HG03025 (cell line): ENCODE results near the gene TMCC3.
A peak's percentile ranks its signal among the peaks of the same experiment; 100 is the strongest.
"Not testable (repeated sequence)": the region's sequence is repeated elsewhere in the genome, so short reads cannot be mapped to it uniquely, and the experiment has no call there.

Source experiments
- ATAC-seq: cut with Tn5 transposase; IDR thresholded peaks from one replicate; pipeline ENCODE4 v1.9.1; 2021; ENCODE audit warnings: mild to moderate bottlenecking, moderate library complexity; ENCODE audit not compliant: unreplicated experiment, low FRiP score

TMCC3 gene

DNA sequence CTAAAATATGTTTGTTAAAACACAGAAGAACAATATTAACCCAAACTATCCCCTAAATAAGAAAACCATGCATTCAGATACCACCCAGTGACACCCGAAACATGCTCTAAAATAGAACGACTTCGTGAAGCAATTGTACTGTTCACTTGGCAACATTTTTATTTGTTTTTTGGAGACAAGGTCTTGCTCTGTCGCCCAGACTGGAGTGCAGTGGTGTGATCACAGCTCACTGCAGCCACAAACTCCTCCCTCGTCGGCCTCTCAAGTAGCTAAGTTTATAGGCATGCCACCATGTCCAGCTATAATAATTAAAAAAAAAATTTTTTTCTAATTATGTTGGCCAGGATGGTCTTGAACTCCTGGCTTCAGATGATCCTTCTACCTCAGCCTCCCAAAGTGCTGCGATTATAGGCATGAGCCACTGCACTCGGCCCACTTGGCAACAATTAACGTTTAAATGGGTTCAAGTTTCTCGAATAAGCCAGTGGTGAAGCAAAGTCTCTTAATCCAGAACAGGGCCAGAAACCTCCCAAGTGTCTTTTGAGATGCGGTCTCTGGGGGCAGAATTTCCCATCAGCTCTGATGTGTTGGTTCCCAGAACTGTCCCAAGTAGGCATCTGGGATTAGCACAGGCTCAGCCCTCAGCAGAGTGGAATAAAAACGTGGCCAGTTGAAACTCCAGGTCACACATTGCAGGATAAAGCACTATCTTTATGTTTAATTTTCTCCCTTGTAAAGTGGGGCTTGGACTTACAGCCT is 74.5 kb downstream of the TMCC3 start:
- no peak for ATAC-seq

DNA sequence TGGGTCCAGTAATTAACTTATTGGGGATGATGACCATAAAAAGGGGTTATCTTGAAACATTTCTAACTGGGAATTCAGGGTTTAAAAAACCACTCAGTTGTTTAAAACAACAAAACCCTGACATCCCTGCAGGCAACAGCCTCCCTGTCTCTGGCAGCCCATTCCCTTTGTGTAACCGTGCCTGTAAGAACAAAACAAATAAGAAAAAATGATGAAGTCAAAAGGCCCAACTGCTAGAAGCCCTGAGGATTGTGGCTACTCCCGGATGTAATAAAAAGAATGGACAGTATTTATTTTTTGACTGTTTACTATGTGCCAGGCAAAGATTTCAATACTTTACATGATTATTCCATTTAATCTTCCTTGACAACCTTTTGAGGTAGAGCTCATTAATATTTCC is 75.3 kb downstream of the TMCC3 start:
- ATAC-seq = no peak

DNA sequence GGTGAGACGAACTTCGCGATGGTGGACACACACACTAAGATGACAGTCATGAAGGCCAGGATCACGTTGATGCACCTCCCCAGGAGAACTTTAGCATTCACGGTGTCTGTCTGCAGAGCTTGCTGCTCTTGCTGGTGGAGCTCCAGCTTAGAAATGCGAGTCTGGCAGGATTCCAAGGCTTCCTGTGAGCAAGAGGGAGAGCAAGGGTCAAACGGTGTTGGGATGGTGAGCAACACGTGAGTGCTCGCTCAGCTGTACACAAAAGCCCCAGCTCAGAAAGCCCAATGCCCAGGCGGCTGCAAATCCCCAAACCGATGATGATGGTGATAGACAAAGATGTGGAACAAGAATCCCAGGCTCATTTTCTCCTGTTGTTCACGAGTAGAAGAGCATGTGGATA is 78.8 kb downstream of the TMCC3 start:
- no peak for ATAC-seq

DNA sequence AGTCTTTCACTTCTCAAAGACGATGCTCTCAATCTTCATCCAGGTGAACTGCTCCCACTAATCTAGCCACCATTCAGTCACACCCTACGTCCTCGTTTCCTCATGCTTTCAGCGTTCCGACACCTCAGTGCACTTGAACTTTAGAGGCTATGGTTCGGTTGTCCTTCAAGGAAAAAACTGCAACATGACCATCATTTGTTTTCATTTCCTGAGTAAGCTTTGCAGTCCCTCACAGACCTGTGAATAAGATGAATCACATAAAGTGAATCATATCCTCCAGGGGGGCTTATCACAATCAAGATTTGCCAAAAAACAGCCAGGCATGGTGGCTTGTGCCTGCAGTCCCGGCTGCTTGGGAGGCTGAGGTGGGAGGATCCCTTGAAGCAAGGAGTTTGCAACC is 80.2 kb downstream of the TMCC3 start:
- ATAC-seq = no peak

- ATAC-seq = no peak
Measured at GRCh38 chr12:94567761-94568160, 82.6 kb downstream of the TMCC3 start.

DNA sequence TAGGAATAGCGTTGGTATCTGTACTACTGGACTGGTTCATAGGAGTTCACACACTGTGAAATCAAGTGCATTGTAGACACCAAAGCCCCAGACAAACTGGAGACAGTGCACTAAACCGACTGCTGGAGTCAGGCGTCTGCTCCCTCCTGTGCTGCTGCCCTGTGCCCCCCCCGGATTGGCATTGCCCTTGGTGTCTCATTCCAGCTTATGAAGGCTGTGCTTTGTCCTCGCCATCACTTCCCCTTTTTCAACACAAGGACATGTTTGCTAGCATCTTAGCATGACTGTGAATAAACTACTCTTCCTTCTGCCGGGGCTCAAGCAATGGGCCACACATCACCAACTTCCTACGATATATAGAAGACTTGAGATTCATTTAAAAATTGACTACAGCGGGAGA is 84.0 kb downstream of the TMCC3 start:
- no peak for ATAC-seq

DNA sequence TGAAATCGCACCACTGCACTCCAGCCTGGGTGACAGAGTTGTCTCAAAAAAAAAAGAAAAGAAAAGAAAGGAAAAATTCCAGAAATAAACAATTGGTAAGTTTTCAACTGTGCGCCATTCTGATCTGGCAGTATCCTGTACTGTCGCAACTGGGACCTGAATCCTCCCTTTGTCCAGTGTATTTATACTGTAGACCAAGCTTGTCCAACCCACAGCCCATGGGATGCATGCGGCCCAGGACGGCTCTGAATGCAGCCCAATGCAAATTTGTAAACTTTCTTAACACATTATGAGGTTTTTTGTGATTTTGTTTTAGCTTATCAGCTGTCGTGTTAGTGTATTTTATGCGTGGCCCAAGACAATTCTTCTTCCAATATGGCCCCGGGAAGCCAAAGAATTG is 84.7 kb downstream of the TMCC3 start:
- ATAC-seq = no peak

DNA sequence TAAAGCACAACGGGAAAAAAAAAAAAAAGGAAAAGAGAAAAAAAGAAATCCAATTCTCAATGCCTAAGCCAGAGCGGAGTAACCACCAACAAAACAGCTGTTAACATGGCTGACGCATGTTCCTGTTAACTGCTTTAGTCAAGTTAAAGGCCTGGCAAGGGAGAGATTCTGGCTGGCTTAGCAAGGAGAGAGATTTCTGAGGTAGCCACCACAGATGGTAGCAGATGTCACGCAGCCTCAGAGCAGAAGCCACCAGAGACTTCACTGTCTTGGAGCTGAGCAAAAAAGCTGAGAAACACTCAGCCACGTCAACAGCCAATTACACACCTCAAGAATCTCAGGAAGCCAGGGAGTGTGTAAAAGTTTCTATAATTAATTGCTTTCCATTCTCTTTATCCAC is 87.1 kb downstream of the TMCC3 start:
- ATAC-seq = no peak

GRCh38 chr12:94561943-94562411 is 88.4 kb downstream of the TMCC3 start:
- ATAC-seq = peak; percentile 88

GRCh38 chr12:94560431-94561221 is 89.7 kb downstream of the TMCC3 start:
- ATAC-seq = peak; percentile 70

GRCh38 chr12:94558612-94559011 is 91.7 kb downstream of the TMCC3 start:
- ATAC-seq = no peak

DNA sequence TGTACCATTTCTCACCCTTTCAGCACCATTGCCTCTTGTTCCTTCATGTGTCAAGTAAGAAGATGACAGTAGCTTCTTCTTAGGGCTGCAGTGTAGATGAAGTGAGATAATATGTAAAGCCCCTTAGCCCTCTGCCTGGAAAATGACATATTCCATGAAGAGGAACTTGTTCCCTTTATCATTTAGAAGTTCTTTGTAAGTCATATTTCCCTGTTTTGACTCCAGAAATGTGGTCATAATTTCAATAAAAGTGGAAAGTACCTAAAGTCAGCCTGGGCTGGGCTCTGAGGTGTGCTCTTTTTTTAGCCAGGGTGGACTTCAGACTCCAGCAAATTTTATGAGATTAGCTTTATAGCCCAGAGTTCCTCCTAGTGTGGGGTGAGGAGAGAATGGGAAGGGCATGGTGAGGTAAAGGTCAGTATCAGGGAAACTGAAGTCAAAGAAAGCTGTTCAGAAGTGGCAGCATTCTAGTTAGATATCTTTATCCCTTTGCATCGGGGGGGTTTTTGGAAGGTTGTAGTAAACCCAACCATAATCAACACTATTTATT is 92.5 kb downstream of the TMCC3 start:
- ATAC-seq = no peak

DNA sequence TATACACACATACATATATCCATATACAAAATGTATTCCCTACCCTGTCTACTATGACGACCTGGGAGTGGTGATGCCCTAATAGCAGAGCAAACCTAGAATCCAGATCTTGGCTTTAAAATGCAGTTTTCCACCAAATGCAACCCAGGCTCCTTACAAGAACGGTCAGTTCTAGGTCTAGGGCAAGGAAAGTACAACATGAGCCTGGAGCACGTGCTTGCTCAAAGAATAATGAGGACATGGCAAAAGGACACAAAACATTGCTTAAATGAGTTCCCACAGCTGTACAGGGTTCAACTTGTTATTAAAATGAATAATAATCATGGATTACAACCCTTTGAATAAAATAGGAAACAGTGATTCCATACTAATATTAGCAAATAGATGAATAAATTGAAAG is 94.7 kb downstream of the TMCC3 start:
- ATAC-seq = no peak

DNA sequence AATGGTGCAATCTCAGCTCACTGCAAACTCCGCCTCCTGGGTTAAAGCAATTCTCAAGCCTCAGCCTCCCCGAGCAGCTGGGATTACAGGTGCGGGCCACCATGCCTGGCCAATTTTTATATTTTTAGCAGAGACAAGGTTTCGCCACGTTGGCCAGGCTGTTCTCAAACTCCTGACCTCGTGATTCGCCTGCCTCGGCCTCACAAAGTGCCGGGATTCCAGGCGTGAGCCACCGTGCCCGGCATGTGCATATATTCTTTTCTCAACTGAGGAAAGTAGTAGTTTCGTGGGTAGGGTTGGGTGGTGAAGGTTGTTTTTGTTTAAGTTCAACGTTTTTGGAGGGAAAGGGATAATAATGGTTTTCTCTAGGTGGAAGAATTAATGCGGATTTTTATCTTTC is 96.5 kb downstream of the TMCC3 start:
- ATAC-seq = no peak

- no peak for ATAC-seq
Measured at GRCh38 chr12:94553130-94553519, 97.2 kb downstream of the TMCC3 start.

DNA sequence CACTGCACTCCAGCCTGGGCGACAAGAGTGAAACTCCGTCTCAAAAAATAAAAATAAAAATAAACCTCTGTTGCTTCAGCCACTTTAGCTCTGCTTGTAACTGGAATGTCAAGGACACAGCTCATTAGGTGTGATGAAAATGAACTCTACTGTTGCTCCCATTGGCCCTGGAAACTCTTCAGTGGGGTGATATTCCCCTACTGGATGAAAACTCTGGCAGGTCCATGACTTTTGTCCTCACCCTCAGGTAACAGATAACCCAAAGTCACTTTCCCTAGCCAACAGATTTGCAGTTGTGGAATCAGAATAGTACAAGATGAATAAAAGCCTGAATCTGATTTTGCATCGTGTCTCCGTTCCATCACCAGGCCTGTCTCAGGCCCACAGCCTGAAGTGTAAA is 98.5 kb downstream of the TMCC3 start:
- no peak for ATAC-seq

- ATAC-seq = no peak
Measured at GRCh38 chr12:94550964-94551363, 99.4 kb downstream of the TMCC3 start.

GRCh38 chr12:94548833-94549232 is 101.5 kb downstream of the TMCC3 start:
- ATAC-seq = not testable (repeated sequence)

DNA sequence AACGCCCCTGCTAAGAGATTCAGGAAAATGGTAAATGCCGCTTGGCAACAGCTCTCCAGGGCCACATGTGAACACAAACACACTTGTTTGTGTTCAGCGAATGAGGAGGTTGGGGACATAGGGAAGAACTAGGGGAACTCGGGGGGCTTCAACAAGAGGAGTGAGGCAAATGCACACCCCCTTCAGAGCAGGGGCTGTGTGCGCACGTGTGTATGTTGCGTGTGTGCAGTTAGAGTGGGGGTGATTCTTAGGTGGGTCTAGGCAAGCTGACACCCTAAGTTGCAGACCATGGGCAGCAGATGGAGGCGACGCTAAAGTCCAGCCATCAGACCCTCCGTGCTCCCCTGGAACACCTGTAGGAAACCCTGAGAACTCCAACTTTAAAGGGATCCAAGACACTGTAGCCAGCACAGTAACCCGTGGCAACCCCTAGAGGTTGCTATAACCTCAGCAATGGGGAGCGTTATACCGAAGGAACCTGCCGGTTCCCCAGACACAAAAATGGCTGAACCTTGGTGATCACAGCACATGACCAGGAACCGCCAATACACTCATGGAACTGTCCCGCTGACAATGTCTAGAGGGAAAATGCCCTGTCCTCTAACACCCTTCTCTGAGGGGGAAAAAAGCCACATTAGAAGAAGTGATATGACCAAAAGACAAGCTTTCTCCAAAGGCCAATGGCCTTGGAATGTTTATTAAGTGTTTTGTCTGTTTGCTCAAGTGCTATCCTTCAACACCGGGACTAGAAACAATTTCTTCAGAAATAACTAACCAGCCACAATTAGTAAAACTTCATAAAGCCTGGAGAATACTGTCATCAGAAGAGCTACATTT is 104.2 kb downstream of the TMCC3 start:
- peak; percentile 53 for ATAC-seq

DNA sequence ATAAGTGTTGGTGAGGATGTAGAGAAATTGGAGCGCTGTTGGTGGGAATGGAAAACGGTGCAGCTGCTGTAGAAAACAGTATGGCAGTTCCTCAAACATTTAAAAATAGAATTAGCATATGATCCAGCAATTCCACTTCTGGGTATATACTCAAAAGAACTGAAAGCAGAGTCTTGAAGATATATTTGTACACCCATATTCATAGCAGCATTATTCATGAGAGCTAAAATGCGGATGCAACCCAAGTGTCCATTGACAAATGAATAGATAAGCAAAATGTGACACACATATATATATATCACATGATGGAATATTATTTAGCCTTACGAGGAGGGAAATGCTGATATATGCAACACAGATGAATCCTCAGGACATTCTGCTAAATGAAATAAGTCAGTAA is 106.0 kb downstream of the TMCC3 start:
- no peak for ATAC-seq

- no peak for ATAC-seq
Measured at GRCh38 chr12:94538318-94538717, 112.0 kb downstream of the TMCC3 start.
